ENCODE data around the gene APMAP.

The APMAP gene

GRCh38 chr20:24992487-24993205 lies at the start of gene APMAP:
Gene APMAP (minus strand): TSS chr20:24992751. CDS start chr20:24992688, 63 bp downstream.
- Histone ChIP-seq H3K9ac (ENCODE audit: low read length) (peak within 1 kb of the TSS; percentile 82), H2AFZ (ENCODE audit: low read length) (peak within 1 kb of the TSS; percentile 68; the same call in 1 of the 2 replicates), H3K9me2 (ENCODE audit: low read depth, low read length) (no peaks in the 10 kb centered on the region), H3K79me2 (ENCODE audit: insufficient read depth, low read length) (no peaks in the 10 kb centered on the region), H3K9me3 (ENCODE audit: low read length) (no peaks in the 10 kb centered on the region), H3K4me1 (ENCODE audit: insufficient read depth, low read length, severe bottlenecking) (peaks cover 39% of the 10 kb centered on the region), H3K27ac (ENCODE audit: low read depth, low read length, poor library complexity, severe bottlenecking) (peak within 1 kb of the TSS; percentile 63), H3K27me3 (ENCODE audit: insufficient read depth, low read length) (no peaks in the 10 kb centered on the region), H3K4me2 (ENCODE audit: low read length) (peak within 1 kb of the TSS; percentile 98), H3K36me3 (ENCODE audit: insufficient read depth, low read length) (no peaks in the 10 kb centered on the region), H3F3A (ENCODE audit: insufficient read depth, low read length) (no peaks in the 10 kb centered on the region), H4K20me1 (ENCODE audit: insufficient read depth, low read length) (no peaks in the 10 kb centered on the region), H3K4me3 (ENCODE audit: low read depth, low read length, poor library complexity, severe bottlenecking) (peak within 1 kb of the TSS; percentile 82)
- TF ChIP-seq, protein P1, sequence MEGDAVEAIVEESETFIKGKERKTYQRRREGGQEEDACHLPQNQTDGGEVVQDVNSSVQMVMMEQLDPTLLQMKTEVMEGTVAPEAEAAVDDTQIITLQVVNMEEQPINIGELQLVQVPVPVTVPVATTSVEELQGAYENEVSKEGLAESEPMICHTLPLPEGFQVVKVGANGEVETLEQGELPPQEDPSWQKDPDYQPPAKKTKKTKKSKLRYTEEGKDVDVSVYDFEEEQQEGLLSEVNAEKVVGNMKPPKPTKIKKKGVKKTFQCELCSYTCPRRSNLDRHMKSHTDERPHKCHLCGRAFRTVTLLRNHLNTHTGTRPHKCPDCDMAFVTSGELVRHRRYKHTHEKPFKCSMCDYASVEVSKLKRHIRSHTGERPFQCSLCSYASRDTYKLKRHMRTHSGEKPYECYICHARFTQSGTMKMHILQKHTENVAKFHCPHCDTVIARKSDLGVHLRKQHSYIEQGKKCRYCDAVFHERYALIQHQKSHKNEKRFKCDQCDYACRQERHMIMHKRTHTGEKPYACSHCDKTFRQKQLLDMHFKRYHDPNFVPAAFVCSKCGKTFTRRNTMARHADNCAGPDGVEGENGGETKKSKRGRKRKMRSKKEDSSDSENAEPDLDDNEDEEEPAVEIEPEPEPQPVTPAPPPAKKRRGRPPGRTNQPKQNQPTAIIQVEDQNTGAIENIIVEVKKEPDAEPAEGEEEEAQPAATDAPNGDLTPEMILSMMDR (IDR thresholded peaks at IDR 0.05; ENCODE audit: low read length), result no peak
- TF ChIP-seq EZH2 (IDR thresholded peaks at IDR 0.05; ENCODE audit: borderline replicate concordance, low read length), result no peak

GRCh38 chr20:25041813-25042530 lies 49.4 kb upstream of the APMAP start:
- no peaks in the 10 kb centered on the region for H3K36me3 ChIP-seq (ENCODE audit: insufficient read depth, low read length)
- no peak overlapping the region for H3K4me3 ChIP-seq (ENCODE audit: low read depth, low read length, poor library complexity, severe bottlenecking)
- no peaks in the 10 kb centered on the region for H3K9me2 ChIP-seq (ENCODE audit: low read depth, low read length)
- H3K9me3 ChIP-seq (ENCODE audit: low read length), result no peaks in the 10 kb centered on the region
- H3K79me2 ChIP-seq (ENCODE audit: insufficient read depth, low read length), result no peaks in the 10 kb centered on the region
- H3F3A ChIP-seq (ENCODE audit: insufficient read depth, low read length), result no peaks in the 10 kb centered on the region
- H3K27me3 ChIP-seq (ENCODE audit: insufficient read depth, low read length), result no peaks in the 10 kb centered on the region; the same call in 1 of the 2 replicates
- no peaks in the 10 kb centered on the region for H4K20me1 ChIP-seq (ENCODE audit: insufficient read depth, low read length)
- no peak for TF ChIP-seq EZH2 (IDR thresholded peaks at IDR 0.05; ENCODE audit: borderline replicate concordance, low read length)
- peaks cover 21% of the 10 kb centered on the region for H3K4me1 ChIP-seq (ENCODE audit: insufficient read depth, low read length, severe bottlenecking)
- H3K27ac ChIP-seq (ENCODE audit: low read depth, low read length, poor library complexity, severe bottlenecking), result no peak overlapping the region
- no peak overlapping the region for H2AFZ ChIP-seq (ENCODE audit: low read length)
- H3K4me2 ChIP-seq (ENCODE audit: low read length), result no peak overlapping the region
- H3K9ac ChIP-seq (ENCODE audit: low read length), result no peak overlapping the region

DNA sequence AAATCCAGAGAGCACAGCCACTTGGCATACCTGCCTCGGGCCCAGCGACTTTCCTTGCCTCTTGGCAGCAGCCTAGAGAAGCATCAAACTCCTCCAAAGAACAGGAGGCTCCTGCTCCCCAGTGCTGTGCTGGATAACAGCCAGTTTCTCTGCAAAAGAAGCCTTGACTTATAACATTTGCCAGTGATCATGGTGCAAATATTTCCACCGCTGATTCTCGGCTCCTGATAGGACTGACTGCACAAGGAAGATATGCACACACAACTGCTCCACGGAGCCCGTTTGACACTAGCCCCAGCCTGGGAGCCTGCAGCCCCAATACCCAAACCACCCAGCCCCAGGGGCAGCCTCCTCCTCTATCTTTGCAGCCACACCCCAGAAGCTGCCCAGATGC lies 47.9 kb upstream of the APMAP start:
- Histone ChIP-seq H2AFZ (ENCODE audit: low read length) (no peak overlapping the region), H3K9ac (ENCODE audit: low read length) (no peak overlapping the region), H3K9me3 (ENCODE audit: low read length) (no peaks in the 10 kb centered on the region), H3K36me3 (ENCODE audit: insufficient read depth, low read length) (no peaks in the 10 kb centered on the region), H3K27me3 (ENCODE audit: insufficient read depth, low read length) (no peaks in the 10 kb centered on the region; the same call in 1 of the 2 replicates), H3K4me3 (ENCODE audit: low read depth, low read length, poor library complexity, severe bottlenecking) (no peak overlapping the region), H3K9me2 (ENCODE audit: low read depth, low read length) (no peaks in the 10 kb centered on the region), H3K4me1 (ENCODE audit: insufficient read depth, low read length, severe bottlenecking) (peaks cover 36% of the 10 kb centered on the region), H3K79me2 (ENCODE audit: insufficient read depth, low read length) (no peaks in the 10 kb centered on the region), H3F3A (ENCODE audit: insufficient read depth, low read length) (no peaks in the 10 kb centered on the region), H4K20me1 (ENCODE audit: insufficient read depth, low read length) (no peaks in the 10 kb centered on the region), H3K27ac (ENCODE audit: low read depth, low read length, poor library complexity, severe bottlenecking) (no peak overlapping the region), H3K4me2 (ENCODE audit: low read length) (no peak overlapping the region)
- TF ChIP-seq EZH2 (IDR thresholded peaks at IDR 0.05; ENCODE audit: borderline replicate concordance, low read length), result no peak
- TF ChIP-seq, protein P1 (IDR thresholded peaks at IDR 0.05; ENCODE audit: low read length), result no peak

Measured in OCI-LY1 (cell line).